ENCODE results near the gene MIOX.
A peak's percentile ranks its signal among the peaks of the same experiment; 100 is the strongest.

The MIOX gene

DNA sequence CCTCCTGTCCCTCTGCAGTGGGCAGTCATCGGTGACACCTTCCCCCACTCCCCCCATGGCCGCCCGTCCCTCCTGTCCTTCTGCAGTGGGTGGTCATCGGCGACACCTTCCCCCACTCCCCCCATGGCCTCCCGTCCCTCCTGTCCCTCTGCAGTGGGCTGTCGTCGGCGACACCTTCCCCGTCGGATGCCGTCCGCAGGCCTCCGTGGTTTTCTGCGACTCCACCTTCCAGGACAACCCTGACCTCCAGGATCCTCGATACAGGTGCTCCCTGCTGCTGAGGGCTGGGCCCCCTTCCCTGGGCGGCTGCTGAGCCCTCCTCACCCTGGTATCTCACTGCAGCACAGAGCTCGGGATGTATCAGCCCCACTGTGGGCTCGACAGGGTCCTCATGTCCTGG is 2.2 kb downstream of the MIOX start:
- no peak for DNase-seq

DNA sequence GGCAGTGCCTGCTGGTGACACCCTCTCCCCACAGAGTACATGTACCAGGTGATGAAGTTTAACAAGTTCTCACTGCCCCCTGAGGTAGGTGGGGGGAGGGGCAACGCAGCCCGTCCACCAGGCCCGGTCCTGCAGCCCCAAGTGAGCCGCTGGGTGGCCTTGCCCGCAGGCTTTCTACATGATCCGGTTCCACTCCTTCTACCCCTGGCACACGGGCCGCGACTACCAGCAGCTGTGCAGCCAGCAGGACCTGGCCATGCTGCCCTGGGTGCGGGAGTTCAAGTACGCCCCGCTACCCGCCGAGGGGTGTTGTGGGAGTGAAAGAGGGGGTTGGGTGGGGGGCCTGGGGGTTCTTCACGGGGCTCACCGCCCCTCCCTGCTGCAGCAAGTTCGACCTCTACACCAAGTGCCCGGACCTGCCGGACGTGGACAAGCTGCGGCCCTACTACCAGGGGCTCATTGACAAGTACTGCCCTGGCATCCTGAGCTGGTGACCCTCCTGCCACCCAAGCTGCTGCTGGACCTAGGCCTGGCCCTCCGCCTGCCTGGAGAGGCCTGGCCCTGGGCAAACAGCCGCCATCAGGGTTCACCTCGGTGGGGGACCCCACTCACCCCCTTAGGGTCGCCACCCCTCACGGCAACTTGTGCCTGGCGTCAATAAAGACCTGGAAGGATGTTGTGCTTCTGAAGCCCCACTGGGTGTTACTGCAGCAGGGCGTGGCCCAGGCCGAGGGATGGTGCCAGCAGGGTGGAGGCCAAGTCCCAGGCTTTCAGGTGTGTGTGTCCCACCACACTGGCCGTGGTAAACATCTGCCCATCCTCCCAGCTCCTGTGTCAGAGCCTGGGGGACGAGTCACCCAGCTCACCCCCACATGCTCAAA is 2.9 kb downstream of the MIOX start:
- no peak for DNase-seq

DNA sequence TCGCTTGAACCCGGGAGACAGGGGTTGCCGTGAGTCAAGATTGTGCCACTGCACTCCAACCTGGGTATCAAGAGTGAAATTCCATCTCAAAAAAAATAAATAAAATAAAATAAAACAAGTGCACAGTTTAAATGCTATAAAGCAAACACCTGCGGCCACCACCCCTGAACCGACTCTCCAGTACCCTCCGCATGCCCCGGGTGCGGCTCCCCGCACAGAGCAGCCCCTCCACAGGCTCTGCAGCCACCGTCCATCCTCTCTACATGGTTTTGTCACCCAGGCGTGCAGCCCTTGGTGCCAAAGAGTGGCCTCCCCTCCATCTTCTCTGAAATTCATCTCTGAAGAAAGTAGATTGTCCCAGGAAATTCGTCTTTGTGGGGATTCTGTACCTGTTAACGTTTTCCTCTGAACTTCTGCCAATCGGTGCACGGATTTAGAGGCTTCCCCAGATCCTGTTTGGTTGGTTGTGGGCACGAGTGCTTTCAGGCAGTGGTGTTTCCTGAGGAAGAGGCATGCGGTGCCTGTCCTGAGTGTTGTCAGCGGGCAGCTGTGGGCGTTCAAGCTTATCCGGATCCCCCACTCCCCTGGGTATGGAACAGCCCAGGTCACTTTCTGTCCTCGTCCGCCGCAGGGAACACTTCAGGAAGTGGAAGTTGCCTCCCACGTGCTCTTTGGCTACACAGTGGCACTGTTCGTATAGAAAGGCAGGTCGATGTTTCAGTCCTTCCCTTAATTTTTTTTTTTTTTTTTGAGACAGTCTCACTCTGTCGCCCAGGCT is 4.1 kb downstream of the MIOX start:
- DNase-seq: no peak

DNA sequence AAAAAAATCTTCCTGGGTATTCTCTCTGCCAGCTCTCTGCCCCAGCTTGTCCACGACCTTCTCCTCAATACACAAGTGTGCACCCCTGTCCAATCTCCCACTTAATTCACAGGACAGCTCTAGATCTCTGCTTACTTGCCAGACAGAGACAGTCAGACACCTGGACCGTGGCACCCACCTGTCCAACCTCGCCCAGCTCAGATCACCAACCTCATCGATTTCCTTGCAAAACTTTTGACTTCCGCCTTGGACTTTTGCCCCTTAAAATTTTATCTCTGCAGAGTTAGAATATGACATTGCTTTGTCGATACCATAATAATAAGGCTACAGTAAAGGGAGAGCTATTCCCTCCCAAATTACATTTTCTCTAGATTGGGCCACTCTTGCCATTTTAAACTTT is 10.4 kb downstream of the MIOX start:
- no peak for DNase-seq

DNA sequence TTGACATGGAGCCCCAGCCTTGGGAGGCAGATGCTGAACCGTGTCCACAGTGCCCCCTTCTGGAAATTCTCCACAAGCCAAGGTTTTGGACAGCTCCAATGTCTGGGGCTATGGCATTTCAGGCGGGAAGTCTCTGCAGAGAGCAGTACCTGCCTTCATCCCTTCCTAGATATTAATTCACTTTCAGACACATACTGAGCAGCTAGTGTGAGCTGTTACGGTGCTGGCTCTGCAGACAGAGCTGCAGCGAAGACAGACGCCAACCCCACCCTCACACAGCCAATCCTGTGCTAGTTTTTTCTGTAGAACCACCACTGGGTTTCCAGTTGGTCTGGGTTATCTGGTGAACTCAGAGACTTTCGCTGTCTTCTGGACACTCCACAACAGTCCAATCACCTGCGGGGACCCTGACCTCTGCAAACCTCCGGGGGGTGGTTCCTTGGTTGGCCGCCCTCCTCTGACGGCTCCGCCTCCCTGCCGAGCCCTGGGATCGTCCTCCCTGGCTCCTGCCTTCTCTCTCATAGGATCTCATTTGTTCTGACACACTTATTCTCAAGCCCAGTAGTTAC is 11.7 kb downstream of the MIOX start:
- peak in 35 of 58 donors; percentile 5 to 61 (median 33) for DNase-seq

DNA sequence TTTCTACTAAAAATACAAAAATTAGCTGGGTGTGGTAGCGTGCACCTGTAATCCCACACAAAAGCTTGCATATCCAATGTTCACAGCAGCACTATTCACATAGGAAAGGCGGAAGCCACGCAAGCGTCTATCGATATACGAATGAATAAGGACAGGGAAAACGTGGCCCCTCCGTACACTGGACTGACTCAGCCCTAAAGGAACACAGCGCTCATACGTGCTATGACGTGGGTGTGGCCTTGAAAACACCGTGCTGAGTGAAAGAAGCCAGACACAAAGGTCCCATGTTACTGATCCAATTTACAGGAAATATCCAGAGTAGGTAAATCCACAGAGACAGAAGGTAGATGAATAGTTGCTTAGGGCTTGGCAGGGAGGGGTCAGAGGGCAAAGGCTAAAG is 13.8 kb downstream of the MIOX start:
- DNase-seq: no peak

DNA sequence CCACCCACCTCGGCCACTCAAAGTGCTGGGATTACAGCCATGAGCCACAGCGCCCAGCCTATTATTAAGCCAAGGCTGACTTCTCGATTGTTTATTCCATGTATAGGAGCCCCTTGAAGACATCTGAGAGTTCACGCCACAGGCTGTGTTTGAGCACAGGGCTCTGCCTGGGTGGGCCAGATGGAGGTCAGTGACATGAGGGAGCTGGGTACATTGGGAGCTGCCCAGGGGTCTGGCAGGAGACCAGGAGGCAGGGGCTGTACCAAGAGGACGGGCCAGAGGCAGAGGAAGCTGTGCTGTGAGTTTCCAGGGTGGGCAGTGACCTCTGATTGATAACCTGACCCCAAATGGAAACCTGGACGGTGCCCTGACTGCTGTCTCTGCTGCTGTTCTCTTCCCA is 15.4 kb downstream of the MIOX start:
- DNase-seq: no peak

DNA sequence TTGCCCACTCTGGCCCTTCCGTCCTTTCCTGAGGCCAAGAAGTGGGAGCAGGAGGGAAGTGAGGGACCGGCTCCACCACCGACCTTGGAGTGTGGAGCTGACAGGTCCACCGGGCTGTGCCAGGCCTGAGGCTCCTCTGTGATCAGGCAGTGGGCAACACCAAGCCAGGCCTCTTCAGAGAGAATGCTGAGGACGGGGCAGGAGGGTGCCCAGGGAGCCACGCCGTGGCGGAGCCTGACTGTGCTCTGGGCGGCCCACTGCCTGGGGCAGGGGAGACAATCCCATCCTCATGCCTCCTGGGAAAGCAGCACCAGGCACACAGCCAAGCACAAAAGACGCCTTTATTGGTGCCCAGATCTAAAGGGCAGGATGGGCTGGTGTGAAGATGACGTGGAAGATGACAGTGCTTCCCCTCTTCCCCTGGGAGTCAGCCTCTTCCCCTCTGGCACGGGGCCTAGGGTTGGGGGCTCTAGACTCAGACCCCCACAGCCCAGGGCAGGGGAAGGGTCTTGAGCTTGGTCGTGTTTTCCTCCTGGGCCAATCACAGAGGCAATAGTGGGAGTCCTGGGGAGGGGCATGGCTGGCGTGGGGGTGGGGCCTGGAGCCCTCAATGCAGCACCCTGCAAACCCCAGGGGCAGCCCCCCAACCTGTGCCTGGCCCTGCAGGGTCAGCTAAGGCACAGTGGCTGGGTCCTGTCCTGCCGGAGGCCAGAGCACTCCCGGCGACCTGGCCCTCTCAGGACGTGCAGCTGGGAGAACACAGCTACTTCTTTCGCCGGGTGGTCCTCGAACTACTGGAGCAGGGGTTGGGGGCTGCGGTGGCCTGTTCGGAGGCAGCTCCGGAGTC is 16.2 kb downstream of the MIOX start:
- DNase-seq: no peak

DNA sequence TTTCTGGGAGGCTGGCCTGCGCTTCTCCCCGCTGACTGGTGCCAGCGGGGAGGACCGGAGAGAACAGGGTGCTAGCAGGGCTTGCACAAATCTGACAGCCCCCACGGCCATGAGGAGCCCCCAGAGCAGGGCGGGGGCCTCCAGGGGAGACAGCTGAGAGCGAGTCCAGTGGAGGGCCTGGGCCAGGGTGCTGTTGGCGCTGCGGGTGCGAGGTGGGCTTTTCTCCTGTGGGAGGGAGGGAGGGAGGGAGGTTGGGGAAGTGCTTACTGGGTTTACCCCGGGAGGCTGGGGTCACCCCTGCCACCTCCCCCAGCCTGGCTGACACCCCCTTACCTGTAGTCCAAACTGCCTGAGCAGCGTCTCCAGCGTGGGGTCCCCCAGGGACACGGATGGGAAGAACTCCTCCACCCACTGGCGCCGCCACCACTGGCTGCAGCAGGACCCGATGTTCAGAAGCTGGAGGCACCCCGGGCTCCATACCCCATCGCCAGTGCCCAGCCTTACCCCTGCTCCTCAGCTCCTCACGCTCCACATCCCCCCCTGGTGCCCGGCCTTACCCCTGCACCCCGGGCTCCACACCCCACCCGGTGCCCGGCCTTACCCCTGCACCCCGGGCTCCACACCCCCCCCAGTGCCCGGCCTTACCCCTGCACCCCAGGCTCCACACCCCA is 17.0 kb downstream of the MIOX start:
- no peak for DNase-seq

DNA sequence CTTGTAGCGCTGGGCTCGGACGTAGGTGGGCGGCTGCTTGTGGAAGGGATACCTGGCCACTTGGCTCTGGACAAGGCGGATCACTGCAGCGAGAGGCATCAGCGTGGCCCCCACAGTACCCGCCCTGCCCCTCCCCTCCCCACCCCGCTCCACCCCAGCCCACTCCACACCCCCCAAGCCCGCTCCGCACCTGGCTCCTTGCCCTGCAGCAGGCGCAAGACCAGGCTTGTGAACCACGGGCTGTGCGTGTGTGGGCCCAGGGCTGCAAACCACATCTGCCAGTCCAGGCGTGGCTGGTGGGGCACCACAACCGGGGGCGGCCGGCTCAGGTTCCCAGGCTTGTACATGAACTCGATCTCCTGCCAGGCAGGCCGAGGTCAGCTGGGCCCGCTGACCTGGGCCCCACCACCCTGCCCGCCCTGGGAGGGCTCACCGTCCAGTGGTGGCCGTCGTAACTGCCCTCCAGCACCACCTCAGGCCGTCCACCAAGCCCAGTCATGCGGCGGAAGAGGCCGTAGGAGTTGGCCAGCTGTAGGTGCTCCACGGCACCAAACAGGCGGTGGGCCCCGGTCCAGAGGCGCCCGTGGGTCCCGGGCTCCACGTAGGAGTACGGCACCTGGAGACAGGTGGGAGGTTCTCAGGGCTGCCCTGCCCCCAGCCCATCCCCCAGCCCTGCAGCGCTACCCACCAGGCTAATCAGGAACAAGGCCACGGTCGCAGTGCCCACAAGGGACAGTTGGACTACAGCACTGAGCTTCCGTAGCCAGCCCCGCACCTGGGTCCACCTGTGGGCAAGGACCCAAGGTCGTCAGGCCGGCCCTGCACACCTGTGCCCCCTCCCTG is 17.9 kb downstream of the MIOX start:
- no peak for DNase-seq

DNA sequence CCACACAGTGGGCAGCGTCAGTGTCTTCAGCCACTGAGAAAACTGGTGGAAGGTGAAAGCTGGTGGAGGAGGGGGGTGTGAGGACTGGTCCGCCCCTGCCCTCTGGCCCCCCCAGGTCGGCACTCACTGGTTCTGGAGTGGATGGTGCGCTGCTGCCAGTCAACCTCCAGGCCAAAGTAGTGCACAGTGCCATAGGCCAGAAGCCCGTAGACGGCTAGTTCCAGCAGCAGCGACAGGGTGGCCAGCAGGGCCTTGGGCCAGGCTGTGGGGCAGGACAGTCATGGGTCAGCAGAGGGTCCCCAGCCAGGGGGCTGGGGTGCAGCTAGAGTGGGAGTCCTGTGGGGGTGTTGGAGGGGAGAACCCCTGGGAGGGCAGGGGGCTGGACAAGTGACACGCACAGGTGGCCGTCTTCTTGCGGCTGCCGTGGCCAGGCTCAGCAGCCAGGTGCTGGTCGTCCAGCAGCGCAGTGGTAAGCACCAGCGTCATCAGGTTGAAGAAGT is 18.7 kb downstream of the MIOX start:
- DNase-seq: no peak

DNA sequence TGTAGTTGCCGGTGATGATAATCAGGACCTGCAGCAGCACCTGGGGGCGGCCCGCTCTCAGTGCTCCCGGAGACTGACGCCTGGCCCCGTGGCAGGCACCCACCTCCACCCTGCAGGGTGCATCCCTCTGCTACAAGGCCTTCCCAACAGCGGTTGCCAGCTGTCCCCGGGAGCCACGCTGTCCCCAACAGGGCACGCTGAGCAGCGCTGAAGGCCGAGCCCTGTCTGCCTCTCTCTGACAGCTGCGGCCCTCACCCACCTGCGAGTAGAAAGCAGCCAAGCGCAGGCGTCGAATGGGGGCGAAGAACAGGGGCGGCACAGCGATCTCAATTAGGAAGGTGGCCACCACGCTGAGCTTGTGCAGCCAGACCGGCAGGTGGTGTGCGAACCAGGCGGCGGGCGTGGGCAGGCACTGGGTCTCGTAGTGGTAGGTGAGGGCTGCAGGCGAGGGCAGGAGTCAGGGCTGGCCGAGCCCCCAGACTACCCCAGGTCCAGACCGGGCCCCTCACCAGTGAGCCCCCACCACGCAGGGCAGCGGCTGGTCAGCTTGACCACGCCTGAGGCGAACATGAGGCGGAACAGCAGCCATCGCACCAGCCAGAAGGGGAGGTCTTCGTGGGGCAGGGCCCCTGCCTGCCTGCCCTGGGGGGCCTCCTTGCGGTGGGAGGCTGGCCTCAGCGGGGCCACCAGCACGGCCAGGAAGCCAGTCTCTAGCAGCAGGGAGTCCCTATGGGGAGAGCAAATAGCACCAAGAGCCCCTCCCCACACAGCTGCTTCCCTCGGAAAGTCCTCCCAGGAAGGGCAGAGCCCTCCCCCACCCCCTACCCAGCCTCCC is 19.3 kb downstream of the MIOX start:
- no peak for DNase-seq

DNA sequence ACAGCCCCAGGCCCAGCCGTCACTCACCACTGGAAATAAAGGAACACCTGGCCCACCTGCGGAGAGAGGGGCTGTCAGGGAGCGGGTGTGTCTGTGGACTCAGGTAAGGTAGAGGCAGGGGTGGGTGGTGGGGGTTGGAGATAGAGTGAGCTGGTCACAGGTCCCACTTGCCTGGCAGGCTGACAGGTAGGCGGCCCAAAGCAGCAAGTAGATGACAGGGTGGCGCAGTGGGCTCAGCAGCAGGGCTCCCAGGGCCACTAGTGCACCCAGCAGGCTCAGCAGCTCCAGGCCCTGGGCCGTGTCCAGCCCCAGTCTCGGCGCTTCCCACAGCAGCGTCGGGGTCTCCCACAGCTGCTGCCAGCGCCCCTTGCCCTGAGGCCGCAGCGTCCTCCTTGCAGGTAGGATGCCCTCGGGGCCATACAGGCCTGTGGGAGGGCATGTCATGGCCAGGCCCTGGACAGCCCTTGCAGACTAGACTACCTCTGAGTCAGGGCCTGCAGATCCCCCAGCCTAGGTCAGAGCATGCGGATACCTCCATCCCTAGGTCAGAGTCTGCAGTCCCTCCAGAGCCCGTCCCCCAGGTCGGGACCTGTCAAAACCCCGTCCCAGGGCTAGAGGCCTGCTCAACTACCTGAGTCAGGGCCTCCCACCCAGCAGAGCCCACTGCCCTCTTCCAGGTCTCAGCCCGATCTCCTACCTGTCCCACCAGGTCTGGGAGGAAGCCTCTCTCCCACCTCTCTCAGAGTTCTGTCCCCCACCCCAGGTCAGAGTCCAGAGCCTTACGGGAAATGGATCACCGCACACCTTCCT is 20.2 kb downstream of the MIOX start:
- no peak for DNase-seq

DNA sequence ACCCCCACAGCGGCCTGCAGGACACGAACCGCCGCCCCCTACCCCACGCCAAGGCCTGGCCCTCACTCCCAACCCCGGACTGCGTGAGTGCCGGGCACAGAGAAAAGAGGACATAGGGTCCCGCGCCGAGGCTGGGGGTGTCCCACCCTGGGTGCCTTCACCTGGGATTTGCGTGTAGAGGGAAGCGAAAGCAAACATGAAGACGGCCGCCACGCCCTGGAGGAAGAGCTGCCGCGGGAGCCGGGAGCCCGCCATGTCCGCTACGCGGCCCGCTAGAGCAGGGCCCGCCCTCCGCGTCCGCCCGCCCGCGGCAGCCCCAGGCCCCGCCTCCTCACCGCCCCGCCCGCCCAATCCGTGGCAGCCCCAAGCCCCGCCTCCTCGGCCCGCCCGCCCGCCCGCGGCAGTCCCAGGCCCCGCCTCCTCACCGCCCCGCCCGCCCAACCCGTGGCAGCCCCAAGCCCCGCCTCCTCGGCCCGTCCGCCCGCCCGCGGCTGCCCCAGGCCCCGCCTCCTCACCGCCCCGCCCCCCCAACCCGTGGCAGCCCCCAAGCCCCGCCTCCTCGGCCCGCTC is 20.8 kb downstream of the MIOX start, which contains the start of gene LMF2:
LMF2 (minus strand) TSS at position 282 of the 570 bp plus-strand sequence; CDS start at position 255, 27 bp downstream.
- DNase-seq: peak in 42 of 58 donors; percentile 63 to 100 (median 99)

DNA sequence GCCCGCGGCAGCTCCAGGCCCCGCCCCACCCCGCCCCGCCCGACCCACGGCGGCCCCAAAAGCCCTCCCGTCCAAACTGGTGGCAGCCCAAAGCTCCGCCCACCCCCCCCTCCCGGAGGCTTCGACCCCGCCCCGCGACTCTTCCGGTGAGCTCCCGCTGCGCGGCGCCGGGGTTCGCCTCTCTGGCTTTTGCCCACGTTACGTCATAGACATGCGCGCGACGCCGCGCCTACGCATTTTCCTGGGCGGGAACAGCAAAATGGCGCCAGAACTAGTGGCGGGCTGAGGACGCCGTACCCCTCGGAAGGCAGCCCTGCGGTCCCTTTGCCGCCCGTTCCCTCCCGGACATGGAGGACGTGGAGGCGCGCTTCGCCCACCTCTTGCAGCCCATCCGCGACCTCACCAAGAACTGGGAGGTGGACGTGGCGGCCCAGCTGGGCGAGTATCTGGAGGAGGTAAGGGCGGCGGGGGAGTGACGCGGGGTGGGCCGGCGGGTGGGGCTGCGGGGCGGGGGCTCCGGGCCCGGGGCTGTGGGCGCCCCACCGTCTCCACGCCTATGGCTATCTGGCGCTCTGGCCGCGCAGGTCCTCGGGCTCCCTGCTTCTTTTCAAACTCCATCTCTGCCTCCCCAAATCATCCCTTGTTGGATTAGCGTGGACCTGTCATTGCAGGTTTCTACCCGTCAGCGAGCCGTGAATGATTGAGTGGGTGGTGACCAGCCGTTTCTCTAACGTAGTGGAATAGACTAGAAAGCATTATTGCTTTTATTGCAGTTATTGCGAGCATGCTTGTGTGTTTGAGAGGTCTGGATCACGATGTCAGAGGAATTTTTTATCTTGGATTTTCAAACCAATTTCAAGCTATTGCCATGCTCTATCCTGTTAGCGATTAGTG is 21.6 kb downstream of the MIOX start, which contains the start of gene NCAPH2:
NCAPH2 (plus strand) TSS at position 234 of the 894 bp plus-strand sequence; CDS start at position 348, 114 bp downstream.
- DNase-seq: peak in 49 of 58 donors; percentile 84 to 100 (median 99)

DNA sequence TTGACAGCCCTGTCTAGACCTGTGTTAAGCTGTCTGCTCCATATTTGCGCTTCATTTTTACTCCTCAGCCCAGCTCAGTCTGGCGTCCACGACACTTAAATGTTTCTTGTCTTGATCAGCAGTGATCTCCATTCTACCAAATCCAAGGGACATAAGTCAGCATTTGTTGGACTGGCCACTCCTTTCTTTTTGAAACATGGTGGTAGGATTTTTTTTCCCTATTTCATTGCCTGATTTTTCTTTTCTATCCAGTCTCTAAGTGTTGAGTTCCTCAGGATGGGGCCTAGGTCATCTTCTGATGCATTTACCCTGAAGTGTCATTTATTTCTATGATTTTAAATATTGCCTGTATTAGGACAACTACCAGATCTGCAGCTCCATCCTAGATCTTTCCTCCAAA is 22.2 kb downstream of the MIOX start:
- DNase-seq: no peak

Data from anterior cingulate cortex (tissue), 58 donors.